Measurements from ENCODE around the gene PPP5C. TPM values are rescaled to one million over a fixed set of nuclear protein-coding genes. Genes with fewer than 3 reads are reported as not detected.
A peak's percentile ranks its signal among the peaks of the same experiment; 100 is the strongest.

The PPP5C gene
- polyA plus RNA-seq, 3 donors: 9.9 to 76.3 (median 12.6) TPM

GRCh38 chr19:46407856-46408663, 61.2 kb downstream of the PPP5C start:
- Mint-ChIP-seq H3K36me3 (peaks cover 3% of the 10 kb centered on the region in 2 donors), H3K4me1 (peaks cover 18% of the 10 kb centered on the region), H3K27me3 (ENCODE audit: low read depth in 3 of 3) (peaks cover 87 to 94% (median 91%) of the 10 kb centered on the region in 3 donors), H3K4me3 (peak overlapping the region in 1 of 2 donors; percentile 71), H3K9me3 (peaks cover 0 to 14% (median 7%) of the 10 kb centered on the region in 7 donors), H3K27ac (peak overlapping the region in 1 of 7 donors; percentile 1)
- Histone ChIP-seq H3K27me3 (ENCODE audit: control insufficient read depth in 2 of 2, insufficient read depth in 2 of 2, low read length in 2 of 2) (peaks cover 9 to 79% of the 10 kb centered on the region in 2 donors), H3K4me3 (replicated peaks in 1 of 3; ENCODE audit: low read depth in 2 of 3, low read length in 3 of 3) (no peak overlapping the region), H3K27ac (ENCODE audit: low read depth in 1 of 2, low read length in 2 of 2) (no peak overlapping the region), H4K20me1 (ENCODE audit: insufficient read depth, low read length) (no peaks in the 10 kb centered on the region), H3K4me1 (ENCODE audit: control insufficient read depth in 1 of 2, insufficient read depth in 2 of 2, low read length in 2 of 2) (peaks cover 14 to 15% of the 10 kb centered on the region in 2 donors), H3K9me3 (replicated peaks in 1 of 2; ENCODE audit: control insufficient read depth in 1 of 2, insufficient read depth in 1 of 2, low read length in 2 of 2) (peaks cover 0 to 4% of the 10 kb centered on the region in 2 donors), H3K4me2 (replicated peaks; ENCODE audit: extremely low read depth, low read length, poor library complexity, severe bottlenecking) (no peak overlapping the region), H3K9ac (ENCODE audit: insufficient read depth, low read length, poor library complexity, severe bottlenecking) (no peak overlapping the region), H2AFZ (ENCODE audit: insufficient read depth, low read depth, low read length, poor library complexity, severe bottlenecking) (no peak overlapping the region), H3K36me3 (replicated peaks in 1 of 2; ENCODE audit: control insufficient read depth in 1 of 2, insufficient read depth in 2 of 2, low read length in 2 of 2) (no peaks in the 10 kb centered on the region), H3K79me2 (ENCODE audit: insufficient read depth, low read length) (no peaks in the 10 kb centered on the region)
- 38% methylated on average over 14 of the region's 23 CpGs for whole genome bisulfite sequencing (ENCODE audit: insufficient coverage)
- no peak for TF ChIP-seq CTCF (IDR thresholded peaks at IDR 0.05)
- intact Hi-C loops (cut with micrococcal nuclease): loop anchor here (10.0 kb wide), 1 partner anchor 267 kb away; no protein-coding TSS in a partner anchor
- no peak for DNase-seq

- Histone ChIP-seq H3K4me1 (ENCODE audit: control insufficient read depth in 1 of 2, insufficient read depth in 2 of 2, low read length in 2 of 2) (peaks cover 13 to 14% of the 10 kb centered on the region in 2 donors), H3K79me2 (ENCODE audit: insufficient read depth, low read length) (no peaks in the 10 kb centered on the region), H3K4me2 (replicated peaks; ENCODE audit: extremely low read depth, low read length, poor library complexity, severe bottlenecking) (no peak overlapping the region), H3K9me3 (replicated peaks in 1 of 2; ENCODE audit: control insufficient read depth in 1 of 2, insufficient read depth in 1 of 2, low read length in 2 of 2) (peaks cover 0 to 4% of the 10 kb centered on the region in 2 donors), H3K36me3 (replicated peaks in 1 of 2; ENCODE audit: control insufficient read depth in 1 of 2, insufficient read depth in 2 of 2, low read length in 2 of 2) (no peaks in the 10 kb centered on the region), H2AFZ (ENCODE audit: insufficient read depth, low read depth, low read length, poor library complexity, severe bottlenecking) (no peak overlapping the region), H3K9ac (ENCODE audit: insufficient read depth, low read length, poor library complexity, severe bottlenecking) (no peak overlapping the region), H4K20me1 (ENCODE audit: insufficient read depth, low read length) (no peaks in the 10 kb centered on the region), H3K4me3 (replicated peaks in 1 of 3; ENCODE audit: low read depth in 2 of 3, low read length in 3 of 3) (no peak overlapping the region), H3K27ac (ENCODE audit: low read depth in 1 of 2, low read length in 2 of 2) (no peak overlapping the region), H3K27me3 (ENCODE audit: control insufficient read depth in 2 of 2, insufficient read depth in 2 of 2, low read length in 2 of 2) (peaks cover 9 to 82% of the 10 kb centered on the region in 2 donors)
- TF ChIP-seq CTCF (IDR thresholded peaks at IDR 0.05): no peak
- intact Hi-C loops (cut with micrococcal nuclease): loop anchor here (10.0 kb wide), 1 partner anchor 266 kb away; no protein-coding TSS in a partner anchor
- peak overlapping the region in 1 of 2 donors; percentile 71 for H3K4me3 Mint-ChIP-seq
- peaks cover 17% of the 10 kb centered on the region for H3K4me1 Mint-ChIP-seq
- peak overlapping the region in 1 of 7 donors; percentile 1 for H3K27ac Mint-ChIP-seq
- peaks cover 0 to 12% (median 7%) of the 10 kb centered on the region in 7 donors for H3K9me3 Mint-ChIP-seq
- peaks cover 86 to 94% (median 90%) of the 10 kb centered on the region in 3 donors for H3K27me3 Mint-ChIP-seq (ENCODE audit: low read depth in 3 of 3)
- DNase-seq: no peak
- 17% methylated on average over 8 of the region's 11 CpGs for WGBS (ENCODE audit: insufficient coverage)
- peaks cover 3% of the 10 kb centered on the region in 2 donors for H3K36me3 Mint-ChIP-seq
Observed at GRCh38 chr19:46408664-46409039, 61.8 kb downstream of the PPP5C start.
